ENCODE results near the gene TSTD2.
"Not testable (repeated sequence)": the region's sequence is repeated elsewhere in the genome, so short reads cannot be mapped to it uniquely, and the experiment has no call there.

DNA sequence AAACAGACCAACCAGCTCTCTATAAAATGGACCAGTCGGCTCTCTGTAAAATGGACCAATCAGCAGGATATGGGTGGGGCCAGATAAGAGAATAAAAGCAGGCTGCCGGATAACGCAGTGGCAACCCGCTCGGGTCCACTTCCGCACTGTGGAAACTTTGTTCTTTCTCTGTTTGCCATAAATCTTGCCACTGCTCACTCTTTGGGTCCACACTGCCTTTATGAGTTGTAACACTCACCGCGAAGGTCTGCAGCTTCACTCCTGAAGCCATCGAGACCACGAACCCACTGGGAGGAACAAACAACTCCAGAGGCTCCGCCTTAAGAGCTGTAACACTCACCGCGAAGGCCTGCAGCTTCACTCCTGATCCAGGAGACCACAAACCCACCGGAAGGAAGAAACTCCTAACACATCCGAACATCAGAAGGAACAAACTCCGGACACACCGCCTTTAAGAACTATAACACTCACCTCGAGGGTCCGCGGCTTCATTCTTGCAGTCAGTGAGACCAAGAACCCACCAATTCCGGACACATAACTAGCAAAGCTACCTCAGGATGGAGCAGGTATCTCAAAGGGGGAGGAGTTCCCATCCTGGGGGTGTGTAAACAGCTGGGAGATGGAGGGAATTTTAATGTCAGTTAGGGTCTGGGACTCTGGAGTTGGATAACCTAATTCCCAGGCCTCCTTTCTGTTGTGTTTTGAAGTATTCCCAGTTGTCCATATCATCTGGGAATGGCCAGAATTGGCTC, 58.1 kb downstream of the TSTD2 start:
- TF ChIP-seq, protein P1, sequence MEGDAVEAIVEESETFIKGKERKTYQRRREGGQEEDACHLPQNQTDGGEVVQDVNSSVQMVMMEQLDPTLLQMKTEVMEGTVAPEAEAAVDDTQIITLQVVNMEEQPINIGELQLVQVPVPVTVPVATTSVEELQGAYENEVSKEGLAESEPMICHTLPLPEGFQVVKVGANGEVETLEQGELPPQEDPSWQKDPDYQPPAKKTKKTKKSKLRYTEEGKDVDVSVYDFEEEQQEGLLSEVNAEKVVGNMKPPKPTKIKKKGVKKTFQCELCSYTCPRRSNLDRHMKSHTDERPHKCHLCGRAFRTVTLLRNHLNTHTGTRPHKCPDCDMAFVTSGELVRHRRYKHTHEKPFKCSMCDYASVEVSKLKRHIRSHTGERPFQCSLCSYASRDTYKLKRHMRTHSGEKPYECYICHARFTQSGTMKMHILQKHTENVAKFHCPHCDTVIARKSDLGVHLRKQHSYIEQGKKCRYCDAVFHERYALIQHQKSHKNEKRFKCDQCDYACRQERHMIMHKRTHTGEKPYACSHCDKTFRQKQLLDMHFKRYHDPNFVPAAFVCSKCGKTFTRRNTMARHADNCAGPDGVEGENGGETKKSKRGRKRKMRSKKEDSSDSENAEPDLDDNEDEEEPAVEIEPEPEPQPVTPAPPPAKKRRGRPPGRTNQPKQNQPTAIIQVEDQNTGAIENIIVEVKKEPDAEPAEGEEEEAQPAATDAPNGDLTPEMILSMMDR (IDR thresholded peaks at IDR 0.05) = not testable (repeated sequence)
- TF ChIP-seq POLR2A (IDR thresholded peaks at IDR 0.05) = not testable (repeated sequence)
